NCI-H82 (cell line): Measurements from ENCODE around the gene CXCR6.

ENCODE experiments used
- DNase-seq: peaks from one replicate; lab custom pipeline; 2025; lab: John Stamatoyannopoulos, UW

The CXCR6 gene

GRCh38 chr3:45922950-45923590 is 20.2 kb upstream of the CXCR6 start:
- DNase-seq: no peak

DNA sequence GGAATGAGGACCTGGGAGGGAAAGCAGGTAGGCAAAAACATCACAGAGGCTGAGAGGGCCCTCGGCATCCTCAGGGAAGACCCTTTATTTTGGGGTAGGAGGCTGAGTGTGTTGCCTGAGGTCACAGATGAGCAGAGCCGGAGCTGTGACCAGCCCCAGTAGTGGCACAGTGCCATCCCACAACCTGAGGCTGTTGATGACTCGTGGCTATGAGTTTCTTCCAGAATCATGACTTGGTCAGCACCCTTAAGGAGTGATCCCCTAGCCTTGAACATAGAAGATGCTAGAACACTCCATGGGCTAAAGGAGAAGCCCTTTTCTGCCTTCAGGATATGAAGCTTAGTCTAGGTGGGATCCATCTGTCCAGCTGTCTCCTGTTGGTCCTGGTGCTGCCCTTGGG is 19.5 kb upstream of the CXCR6 start:
- DNase-seq: no peak

DNA sequence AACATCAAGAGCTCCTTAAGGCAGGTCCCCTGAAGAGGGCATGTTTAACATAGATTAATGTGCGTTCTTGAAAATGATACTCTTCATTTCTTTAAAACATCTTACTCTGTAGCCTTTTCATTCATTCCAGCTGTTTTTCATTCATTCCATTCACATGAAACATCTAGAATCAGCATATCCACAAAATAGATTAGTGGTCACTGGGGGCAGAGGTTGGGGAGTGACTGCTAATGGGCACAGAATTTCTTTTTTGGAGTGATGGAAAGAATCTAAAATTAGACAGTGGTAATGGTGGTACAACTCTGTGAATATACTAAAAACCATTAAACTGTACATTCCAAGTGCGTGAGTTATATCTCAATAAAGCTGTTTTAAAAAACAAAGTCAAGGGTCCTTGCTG is 15.4 kb upstream of the CXCR6 start:
- no peak for DNase-seq

DNA sequence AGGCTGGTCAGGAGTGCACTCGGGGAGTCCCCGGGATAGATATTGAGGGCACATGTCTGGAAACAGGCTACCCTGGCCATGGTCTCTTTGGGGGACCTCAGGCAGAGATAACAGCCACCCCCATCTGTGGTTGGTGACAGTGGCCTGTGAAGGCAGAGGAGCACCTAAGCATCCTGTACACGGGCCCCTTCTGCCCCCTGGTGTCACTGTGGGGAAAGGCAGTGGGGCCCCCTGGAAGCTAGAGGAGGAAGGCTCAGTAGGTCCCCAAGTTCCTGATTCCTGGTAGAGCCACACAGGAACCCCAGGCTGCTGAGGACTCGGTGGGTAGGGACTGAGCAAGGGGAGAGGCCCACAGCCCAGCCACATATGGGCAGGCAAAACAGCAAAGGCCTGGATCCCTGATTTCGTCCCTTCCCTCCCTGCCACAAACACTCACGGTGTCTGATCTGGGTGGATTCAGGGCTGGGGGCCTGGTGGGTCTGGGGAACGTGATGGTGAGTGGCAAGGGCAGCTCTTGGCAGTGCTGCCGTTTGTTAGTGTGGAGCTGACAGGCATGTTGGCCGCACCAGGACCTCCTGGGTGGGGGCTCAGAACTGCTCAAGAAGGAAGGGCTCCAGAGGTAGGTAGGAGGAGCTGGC is 14.1 kb upstream of the CXCR6 start:
- DNase-seq: peak; percentile 41

- no peak for DNase-seq
Observed at GRCh38 chr3:45931496-45931895, 11.8 kb upstream of the CXCR6 start.

DNA sequence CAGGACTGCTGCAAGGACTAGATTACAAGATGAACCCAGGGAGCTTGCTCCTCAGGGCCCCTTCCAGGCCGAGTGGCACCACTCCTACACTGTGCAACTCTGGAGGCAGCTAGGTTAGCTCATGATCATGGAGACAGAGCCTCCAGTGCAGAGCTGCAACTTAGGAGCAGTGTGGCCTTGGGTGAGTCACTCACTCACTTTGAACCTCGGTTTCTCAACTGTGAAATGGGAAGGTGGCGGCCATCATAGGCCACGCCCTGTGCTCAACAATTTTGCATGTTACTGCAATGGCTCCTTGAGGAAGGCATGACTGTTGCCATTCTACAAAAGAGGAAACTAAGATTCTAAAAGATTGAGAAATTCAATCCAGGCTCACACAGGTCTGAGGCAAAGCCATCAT is 11.2 kb upstream of the CXCR6 start:
- DNase-seq: no peak

GRCh38 chr3:45933591-45933990 is 9.7 kb upstream of the CXCR6 start:
- no peak for DNase-seq

- no peak for DNase-seq
Observed at GRCh38 chr3:45936261-45936660, 7.0 kb upstream of the CXCR6 start.

GRCh38 chr3:45937206-45938042 is 5.8 kb upstream of the CXCR6 start:
- no peak for DNase-seq

DNA sequence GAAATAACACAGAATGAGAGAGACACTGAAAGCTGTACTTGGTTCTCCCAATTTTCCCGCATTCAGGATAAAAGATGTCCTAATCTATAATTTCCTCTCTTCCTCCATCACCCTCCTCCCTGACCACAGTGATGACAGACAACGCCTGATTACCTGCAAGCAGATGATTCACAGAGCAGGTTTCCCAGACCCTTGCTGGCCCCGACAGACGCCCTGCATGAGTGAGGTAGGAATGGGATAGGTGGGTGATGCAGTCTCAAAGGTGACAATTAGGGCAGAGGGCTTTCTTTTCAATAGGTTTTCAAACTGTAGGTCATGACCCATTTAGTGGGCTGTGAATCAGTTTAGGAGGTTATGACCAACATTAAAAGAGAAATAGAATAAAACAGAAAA is 5.2 kb upstream of the CXCR6 start:
- no peak for DNase-seq

DNA sequence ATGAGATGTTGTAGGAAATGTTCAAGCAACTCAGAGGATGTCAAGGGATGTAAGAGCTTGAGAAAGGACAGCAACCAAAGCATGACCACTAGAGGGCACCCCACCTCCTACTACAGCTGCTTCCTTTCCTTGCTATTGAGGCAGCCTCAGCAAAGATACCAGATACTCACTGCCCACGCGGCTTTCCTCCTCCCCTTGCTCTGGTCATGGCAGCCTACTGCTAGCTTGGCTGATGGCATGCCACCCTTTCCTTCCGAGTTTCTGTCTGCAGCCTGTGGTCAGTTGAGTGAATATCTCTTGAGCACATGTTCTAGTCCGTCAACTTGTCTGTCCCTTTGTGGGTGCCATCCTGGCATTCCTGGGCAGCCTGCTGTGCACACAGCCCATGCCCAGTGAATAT is 4.4 kb upstream of the CXCR6 start:
- DNase-seq: peak; percentile 88

- peak; percentile 87 for DNase-seq
Observed at GRCh38 chr3:45939341-45939771, 3.9 kb upstream of the CXCR6 start.

- DNase-seq: no peak
Observed at GRCh38 chr3:45940004-45940780, 3.1 kb upstream of the CXCR6 start.

- DNase-seq: no peak
Observed at GRCh38 chr3:45940781-45941365, 2.4 kb upstream of the CXCR6 start.

DNA sequence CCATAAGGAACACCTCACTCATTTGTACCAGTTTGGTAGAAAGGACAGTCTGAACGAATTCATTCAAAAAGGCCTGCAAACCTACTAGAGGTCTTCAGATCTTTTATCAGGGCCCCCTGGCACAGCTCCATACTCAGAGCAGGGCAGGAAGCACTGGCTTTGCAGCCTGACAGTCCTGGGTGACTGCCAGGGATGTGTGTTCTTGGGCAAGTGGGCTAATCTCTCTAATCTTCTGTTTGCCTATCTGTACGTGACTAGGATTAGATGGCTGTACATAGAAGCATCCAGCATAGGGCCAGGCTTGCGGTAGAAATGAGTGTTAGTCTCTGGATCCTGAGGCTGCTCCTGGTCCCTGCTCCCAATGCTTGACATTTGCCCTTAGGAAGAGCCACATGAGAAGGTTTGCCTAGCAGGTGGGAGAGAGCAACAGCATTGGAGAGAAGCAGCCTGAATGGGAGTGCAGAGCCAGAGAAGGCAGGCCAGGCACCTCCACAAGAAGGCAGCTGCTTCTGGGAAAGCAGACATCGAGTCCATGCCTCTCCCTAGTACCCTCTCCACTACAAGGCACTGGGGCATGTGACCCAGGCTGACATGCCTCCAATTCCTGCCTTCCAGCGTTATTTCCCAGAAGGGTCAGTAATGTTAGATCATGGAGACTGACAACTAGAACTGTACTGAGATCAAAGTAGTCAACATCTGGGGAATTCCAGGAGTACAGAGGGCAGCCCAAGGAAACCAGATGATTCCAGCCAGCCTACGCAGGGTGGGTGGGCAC is 1.0 kb upstream of the CXCR6 start:
- peak; percentile 73 for DNase-seq

DNA sequence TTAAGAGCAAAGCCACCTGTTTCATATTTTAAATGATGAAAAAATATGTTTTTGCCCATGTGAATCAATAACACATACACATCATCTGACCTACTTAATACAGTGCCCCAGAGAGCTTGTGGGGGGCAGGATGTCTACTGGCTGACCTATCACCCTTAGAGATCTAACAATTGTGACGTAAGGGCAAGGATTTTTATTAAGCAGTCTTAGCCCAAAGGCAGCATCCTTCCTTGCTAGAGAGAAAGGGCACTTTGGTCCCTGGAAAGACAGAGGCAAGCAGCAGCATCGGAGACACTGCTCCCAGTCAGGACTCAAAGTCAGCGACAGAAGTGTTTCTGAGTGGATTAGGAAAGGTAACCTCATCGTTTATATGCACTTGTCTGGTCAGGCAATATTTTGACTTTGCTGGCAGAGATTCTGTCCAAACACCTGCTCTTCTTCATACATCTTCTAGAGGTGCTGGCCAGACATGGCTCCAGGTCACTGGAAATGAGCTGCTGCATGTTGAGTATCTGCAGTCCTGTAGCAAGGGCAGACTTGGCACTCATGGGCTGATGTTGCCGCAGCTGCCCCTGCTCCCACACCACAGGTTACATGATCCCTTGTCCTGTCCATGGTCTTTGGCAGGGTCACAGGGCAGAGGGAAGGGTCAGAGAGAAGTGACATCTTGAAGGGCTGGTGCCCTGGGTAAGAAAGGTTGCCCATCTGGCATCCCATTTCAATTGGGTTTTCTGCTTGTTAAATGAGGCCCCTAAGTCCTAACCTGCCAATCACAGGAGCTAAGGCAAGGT is 1.8 kb downstream of the CXCR6 start:
- no peak for DNase-seq

DNA sequence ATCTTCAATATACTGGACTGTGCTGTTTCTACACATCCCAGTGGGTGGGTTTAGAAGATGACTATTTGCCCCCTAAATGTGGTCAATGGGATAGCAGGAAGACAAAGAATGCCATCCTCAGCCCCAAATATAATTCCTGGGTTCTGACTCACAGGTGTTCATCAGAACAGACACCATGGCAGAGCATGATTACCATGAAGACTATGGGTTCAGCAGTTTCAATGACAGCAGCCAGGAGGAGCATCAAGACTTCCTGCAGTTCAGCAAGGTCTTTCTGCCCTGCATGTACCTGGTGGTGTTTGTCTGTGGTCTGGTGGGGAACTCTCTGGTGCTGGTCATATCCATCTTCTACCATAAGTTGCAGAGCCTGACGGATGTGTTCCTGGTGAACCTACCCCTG is 3.0 kb downstream of the CXCR6 start:
- no peak for DNase-seq

DNA sequence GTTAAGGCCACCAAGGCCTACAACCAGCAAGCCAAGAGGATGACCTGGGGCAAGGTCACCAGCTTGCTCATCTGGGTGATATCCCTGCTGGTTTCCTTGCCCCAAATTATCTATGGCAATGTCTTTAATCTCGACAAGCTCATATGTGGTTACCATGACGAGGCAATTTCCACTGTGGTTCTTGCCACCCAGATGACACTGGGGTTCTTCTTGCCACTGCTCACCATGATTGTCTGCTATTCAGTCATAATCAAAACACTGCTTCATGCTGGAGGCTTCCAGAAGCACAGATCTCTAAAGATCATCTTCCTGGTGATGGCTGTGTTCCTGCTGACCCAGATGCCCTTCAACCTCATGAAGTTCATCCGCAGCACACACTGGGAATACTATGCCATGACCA is 3.6 kb downstream of the CXCR6 start:
- DNase-seq: no peak

- DNase-seq: no peak
Observed at GRCh38 chr3:45947361-45947760, 4.1 kb downstream of the CXCR6 start.

- DNase-seq: no peak
Observed at GRCh38 chr3:45948311-45948781, 5.1 kb downstream of the CXCR6 start.
